NCI-H1436 treated with DMSO at 0.1 percent for 48 hours (cell line): Measurements from ENCODE around the gene FREM2.

ENCODE experiments used
- DNase-seq: peaks from one replicate; lab custom pipeline; 2025; lab: John Stamatoyannopoulos, UW

The FREM2 gene

GRCh38 chr13:38897521-38897920, 210.6 kb downstream of the FREM2 start:
- no peak for DNase-seq

GRCh38 chr13:38898481-38898880, 211.6 kb downstream of the FREM2 start:
- no peak for DNase-seq

- no peak for DNase-seq
Measured at GRCh38 chr13:38899571-38899970, 212.7 kb downstream of the FREM2 start.

- no peak for DNase-seq
Measured at GRCh38 chr13:38900188-38900587, 213.3 kb downstream of the FREM2 start.

- DNase-seq: no peak
Measured at GRCh38 chr13:38902551-38902950, 215.7 kb downstream of the FREM2 start.

- DNase-seq: no peak
Measured at GRCh38 chr13:38905081-38905480, 218.2 kb downstream of the FREM2 start.

GRCh38 chr13:38905861-38906260, 219.0 kb downstream of the FREM2 start:
- no peak for DNase-seq

- no peak for DNase-seq
Measured at GRCh38 chr13:38908574-38908973, 221.7 kb downstream of the FREM2 start.

GRCh38 chr13:38914070-38914469, 227.2 kb downstream of the FREM2 start:
- DNase-seq: no peak

- no peak for DNase-seq
Measured at GRCh38 chr13:38921081-38921480, 234.2 kb downstream of the FREM2 start.

GRCh38 chr13:38922170-38922569, 235.3 kb downstream of the FREM2 start:
- DNase-seq: no peak

- DNase-seq: no peak
Measured at GRCh38 chr13:38933786-38934185, 246.9 kb downstream of the FREM2 start.
